PC-3 (cell line): ENCODE data around the gene ARHGAP6. TPM values are rescaled to one million over a fixed set of nuclear protein-coding genes. Genes with fewer than 3 reads are reported as not detected.

Experiments used
- ATAC-seq: fragments of 200-7000 bp; cut with Tn5 transposase; 2 replicates; pipeline ENCODE4 v1.9.1; 2020; ENCODE audit warnings: mild to moderate bottlenecking, moderate library complexity
- BruUV-seq: library from RNA; stranded (reverse); fragments of 400-500 nt; replicated peaks from 2 replicates; lab custom pipeline; 2021; lab: Mats Ljungman, UMichigan
- CTCF ChIA-PET: fragments of 300-600 bp; sonication (Branson Sonifier 250); formaldehyde crosslinking; loops from one replicate; lab custom pipeline; 2022; ENCODE audit warnings: antibody characterized with exemption; lab: Charles Lee
- POLR2A ChIA-PET: fragments of 300-600 bp; sonication (Branson Sonifier 250); formaldehyde crosslinking; loops from one replicate; lab custom pipeline; 2022; ENCODE audit warnings: antibody characterized with exemption; ENCODE audit not compliant: unreplicated experiment; lab: Charles Lee
- DNase-seq: peaks from one replicate; pipeline ENCODE4 v3.0.0-alpha.2; 2015
- H2AFZ ChIP-seq: fragments of 300-600 bp; sonication (generic); 2 replicates; pipeline ENCODE4 v1.6.0; 2016; ENCODE audit warnings: antibody characterized with exemption, low read length
- H3F3A ChIP-seq: fragments of 300-600 bp; sonication (generic); one replicate; pipeline ENCODE4 v1.6.0; 2017; ENCODE audit warnings: antibody characterized with exemption, low read length, control low read depth, mild to moderate bottlenecking; ENCODE audit not compliant: unreplicated experiment
- H3K27ac ChIP-seq: fragments of 300-600 bp; sonication (generic); 2 replicates; pipeline ENCODE4 v1.5.1; 2016; ENCODE audit warnings: mild to moderate bottlenecking, low read length
- H3K27me3 ChIP-seq: fragments of 300-600 bp; sonication (generic); 2 replicates; pipeline ENCODE4 v1.6.1; 2016; ENCODE audit warnings: low read length, mixed read lengths
- H3K36me3 ChIP-seq: fragments of 300-600 bp; sonication (generic); 2 replicates; pipeline ENCODE4 v1.6.1; 2016; ENCODE audit warnings: low read depth, mixed run types, low read length, mixed read lengths
- H3K4me1 ChIP-seq: fragments of 300-600 bp; sonication (generic); 2 replicates; pipeline ENCODE4 v1.5.1; 2016; ENCODE audit warnings: low read length; ENCODE audit not compliant: insufficient read depth
- H3K4me2 ChIP-seq: fragments of 300-600 bp; sonication (generic); 2 replicates; pipeline ENCODE4 v1.6.0; 2016; ENCODE audit warnings: low read length
- H3K4me3 ChIP-seq: fragments of 300-600 bp; sonication (generic); 2 replicates; pipeline ENCODE4 v1.5.1; 2016; ENCODE audit warnings: mild to moderate bottlenecking, low read length, mixed read lengths
- H3K79me2 ChIP-seq: fragments of 300-600 bp; sonication (generic); 2 replicates; pipeline ENCODE4 v1.6.1; 2017; ENCODE audit warnings: low read length, mixed read lengths
- H3K9ac ChIP-seq: fragments of 300-600 bp; sonication (generic); 2 replicates; pipeline ENCODE4 v1.6.0; 2016; ENCODE audit warnings: mild to moderate bottlenecking, low read length
- H3K9me2 ChIP-seq: fragments of 300-600 bp; sonication (generic); replicated peaks from 2 replicates; pipeline ENCODE4 v1.6.1; 2016; ENCODE audit warnings: mixed run types, low read length, mixed read lengths
- H3K9me3 ChIP-seq: fragments of 300-600 bp; sonication (generic); 2 replicates; pipeline ENCODE4 v1.6.1; 2016; ENCODE audit warnings: low read length, mixed read lengths
- H4K20me1 ChIP-seq: fragments of 300-600 bp; sonication (generic); 2 replicates; pipeline ENCODE4 v1.6.1; 2016; ENCODE audit warnings: low read length, mixed read lengths
- CTCF ChIP-seq: fragments of 300-600 bp; sonication (generic); conservative IDR thresholded peaks from 2 replicates; pipeline ENCODE4 v1.5.1; 2017; ENCODE audit warnings: antibody characterized with exemption, low read depth, mild to moderate bottlenecking, low read length
- EZH2 ChIP-seq: fragments of 300-600 bp; sonication (generic); IDR thresholded peaks from one replicate; pipeline ENCODE4 v1.6.1; 2017; ENCODE audit warnings: antibody characterized with exemption, mild to moderate bottlenecking, low read length; ENCODE audit not compliant: unreplicated experiment
- EZH2phosphoT487 ChIP-seq: fragments of 300-600 bp; sonication (generic); IDR thresholded peaks from 2 replicates; pipeline ENCODE4 v1.6.1; 2018; ENCODE audit warnings: mild to moderate bottlenecking, antibody characterized with exemption, low read length, borderline replicate concordance
- intact Hi-C: fragments of 100-400 bp; cut with micrococcal nuclease; formaldehyde crosslinking; loops from 2 replicates; pipeline ENCODE4 v1.9.0; 2023
- total RNA-seq: library from RNA; depleted of rRNA; stranded (reverse); fragments of >200 nt; gene quantifications from 2 replicates; pipeline ENCODE4 v1.2.3, GENCODE V29; 2014

The ARHGAP6 gene
- total RNA-seq, 1 experiment from 2014 or later: 2.8 TPM

- Histone ChIP-seq H3K4me2 (no peak overlapping the region), H3K4me1 (no peaks in the 10 kb centered on the region), H3K79me2 (no peaks in the 10 kb centered on the region), H4K20me1 (no peaks in the 10 kb centered on the region), H3K9me2 (no peaks in the 10 kb centered on the region), H3K4me3 (no peak overlapping the region), H3K9ac (no peak overlapping the region), H3K9me3 (no peaks in the 10 kb centered on the region), H3K27me3 (no peaks in the 10 kb centered on the region), H3F3A (no peaks in the 10 kb centered on the region), H3K36me3 (no peaks in the 10 kb centered on the region), H3K27ac (no peak overlapping the region), H2AFZ (no peak overlapping the region)
- no peak for DNase-seq
- intact Hi-C loops: no loop called here
- POLR2A ChIA-PET: no interaction called here
- ATAC-seq: no peak
- TF ChIP-seq EZH2 (no peak), EZH2phosphoT487 (no peak), CTCF (no peak)
- CTCF ChIA-PET: no interaction called here
- no TSS peak for BruUV-seq
These were observed 451.2 kb downstream of the ARHGAP6 start for GRCh38 chrX:11214346-11215190.

- ChIA-PET POLR2A (no interaction called here), CTCF (no interaction called here)
- Histone ChIP-seq H4K20me1 (no peaks in the 10 kb centered on the region), H3K4me2 (no peak overlapping the region), H3F3A (no peaks in the 10 kb centered on the region), H3K9me2 (no peaks in the 10 kb centered on the region), H3K79me2 (no peaks in the 10 kb centered on the region), H3K9me3 (no peaks in the 10 kb centered on the region), H3K27ac (no peak overlapping the region), H3K27me3 (no peaks in the 10 kb centered on the region), H3K36me3 (no peaks in the 10 kb centered on the region), H3K9ac (no peak overlapping the region), H3K4me1 (no peaks in the 10 kb centered on the region), H3K4me3 (no peak overlapping the region), H2AFZ (no peak overlapping the region)
- DNase-seq (no peak), ATAC-seq (no peak)
- no peak for TF ChIP-seq CTCF
- no peak for TF ChIP-seq EZH2
- TF ChIP-seq EZH2phosphoT487: no peak
- BruUV-seq: no TSS peak
- intact Hi-C loops: no loop called here
These were observed 453.0 kb downstream of the ARHGAP6 start for GRCh38 chrX:11212741-11213140.

GRCh38 chrX:11210415-11210801 is 455.3 kb downstream of the ARHGAP6 start:
- Histone ChIP-seq H4K20me1 (no peaks in the 10 kb centered on the region), H3K9ac (no peak overlapping the region), H3K9me3 (no peaks in the 10 kb centered on the region), H3K4me2 (no peak overlapping the region), H3K4me3 (no peak overlapping the region), H3K36me3 (no peaks in the 10 kb centered on the region), H3K79me2 (no peaks in the 10 kb centered on the region), H3K9me2 (no peaks in the 10 kb centered on the region), H3K27me3 (no peaks in the 10 kb centered on the region), H3K4me1 (no peaks in the 10 kb centered on the region), H3K27ac (no peak overlapping the region), H3F3A (no peaks in the 10 kb centered on the region), H2AFZ (no peak overlapping the region)
- no TSS peak for BruUV-seq
- ATAC-seq: no peak
- ChIA-PET CTCF (no interaction called here), POLR2A (no interaction called here)
- TF ChIP-seq CTCF (no peak), EZH2phosphoT487 (no peak), EZH2 (no peak)
- no peak for DNase-seq
- intact Hi-C loops: no loop called here
